NB4 (cell line): Measurements from ENCODE around the gene ASPHD1.

Source experiments
- CTCF ChIP-seq: IDR thresholded peaks from one replicate; pipeline ENCODE4 v1.5.1; 2012; ENCODE audit warnings: low read depth, low read length
- MAX ChIP-seq: IDR thresholded peaks from 2 replicates; pipeline ENCODE4 v1.6.1; 2011; ENCODE audit warnings: low read depth, low read length
- POLR2A ChIP-seq: IDR thresholded peaks from 2 replicates; pipeline ENCODE4 v1.6.1; 2011; ENCODE audit warnings: mild to moderate bottlenecking; ENCODE audit not compliant: insufficient read length; ENCODE audit errors: extremely low read depth

GRCh38 chr16:29896841-29897240, 3.4 kb upstream of the ASPHD1 start:
- TF ChIP-seq CTCF (no peak), POLR2A (no peak), MAX (no peak)
